Activated CD4-positive, alpha-beta T cell treated with anti-CD3 and anti-CD28 coated beads for 36 hours (primary cell): ENCODE data around the gene SORCS2. TPM values are rescaled to one million over a fixed set of nuclear protein-coding genes. Genes with fewer than 3 reads are reported as not detected.

ENCODE experiments used
- ATAC-seq: fragments of 200-7000 bp; cut with Tn5 transposase; one replicate; pipeline ENCODE4 v1.10.0; 2021; ENCODE audit warnings: mild to moderate bottlenecking, moderate library complexity
- CTCF ChIA-PET: fragments of 350-600 bp; sonication (Branson Sonifier 250); formaldehyde crosslinking; loops from one replicate; lab custom pipeline; 2021; ENCODE audit warnings: antibody characterized with exemption; lab: Charles Lee
- POLR2A ChIA-PET: fragments of 350-600 bp; sonication (Branson Sonifier 250); formaldehyde crosslinking; loops from one replicate; lab custom pipeline; 2021; ENCODE audit warnings: antibody characterized with exemption, inconsistent platforms; lab: Charles Lee
- DNase-seq: peaks from one replicate; pipeline ENCODE4 v3.0.0-alpha.2; 2020
- H3K27ac Mint-ChIP-seq: one replicate; pipeline ENCODE4 v1.8.0; 2021; ENCODE audit warnings: mixed read lengths
- H3K27me3 Mint-ChIP-seq: one replicate; pipeline ENCODE4 v1.8.0; 2021; ENCODE audit warnings: mixed read lengths
- H3K36me3 Mint-ChIP-seq: one replicate; pipeline ENCODE4 v1.8.0; 2021; ENCODE audit warnings: low read depth, mixed read lengths
- H3K4me1 Mint-ChIP-seq: one replicate; pipeline ENCODE4 v1.8.0; 2021; ENCODE audit warnings: mixed read lengths
- H3K4me3 Mint-ChIP-seq: one replicate; pipeline ENCODE4 v1.8.0; 2021; ENCODE audit warnings: mild to moderate bottlenecking, moderate library complexity, mixed read lengths
- H3K9me3 Mint-ChIP-seq: one replicate; pipeline ENCODE4 v1.8.0; 2021; ENCODE audit warnings: low read depth, mixed read lengths
- intact Hi-C, 2 experiments: fragments of 100-400 bp; cut with DNase I in 1 of 2; cut with micrococcal nuclease in 1 of 2; formaldehyde crosslinking; loops; one replicate each; pipeline versions ENCODE4 v1.14.2 to v1.15.1; 2022 to 2024; cut with DNase I, micrococcal nuclease
- total RNA-seq, 2 experiments: library from RNA; stranded (reverse); gene quantifications; one replicate each; pipeline ENCODE4 v1.2.3, GENCODE V29; 2021

The SORCS2 gene
- total RNA-seq, 2 experiments from 2014 or later: 0.04 TPM; not detected in 1

GRCh38 chr4:7582313-7583097, 390.2 kb downstream of the SORCS2 start:
- DNase-seq (no peak), ATAC-seq (no peak)
- peaks cover 2% of the 10 kb centered on the region for H3K27me3 Mint-ChIP-seq
- no peak overlapping the region for H3K27ac Mint-ChIP-seq
- no peaks in the 10 kb centered on the region for H3K36me3 Mint-ChIP-seq
- H3K4me3 Mint-ChIP-seq: no peak overlapping the region
- H3K9me3 Mint-ChIP-seq: peaks cover 20% of the 10 kb centered on the region
- no peaks in the 10 kb centered on the region for H3K4me1 Mint-ChIP-seq
- intact Hi-C loops: no loop called here
- CTCF ChIA-PET: no interaction called here
- POLR2A ChIA-PET: no interaction called here

- H3K27ac Mint-ChIP-seq: no peak overlapping the region
- intact Hi-C loops: no loop called here
- peaks cover 5% of the 10 kb centered on the region for H3K27me3 Mint-ChIP-seq
- H3K36me3 Mint-ChIP-seq: no peaks in the 10 kb centered on the region
- ATAC-seq: no peak
- peaks cover 10% of the 10 kb centered on the region for H3K9me3 Mint-ChIP-seq
- ChIA-PET POLR2A (no interaction called here), CTCF (no interaction called here)
- DNase-seq: no peak
- no peak overlapping the region for H3K4me3 Mint-ChIP-seq
- H3K4me1 Mint-ChIP-seq: no peaks in the 10 kb centered on the region
These were observed 391.8 kb downstream of the SORCS2 start for GRCh38 chr4:7584098-7584497.

DNA sequence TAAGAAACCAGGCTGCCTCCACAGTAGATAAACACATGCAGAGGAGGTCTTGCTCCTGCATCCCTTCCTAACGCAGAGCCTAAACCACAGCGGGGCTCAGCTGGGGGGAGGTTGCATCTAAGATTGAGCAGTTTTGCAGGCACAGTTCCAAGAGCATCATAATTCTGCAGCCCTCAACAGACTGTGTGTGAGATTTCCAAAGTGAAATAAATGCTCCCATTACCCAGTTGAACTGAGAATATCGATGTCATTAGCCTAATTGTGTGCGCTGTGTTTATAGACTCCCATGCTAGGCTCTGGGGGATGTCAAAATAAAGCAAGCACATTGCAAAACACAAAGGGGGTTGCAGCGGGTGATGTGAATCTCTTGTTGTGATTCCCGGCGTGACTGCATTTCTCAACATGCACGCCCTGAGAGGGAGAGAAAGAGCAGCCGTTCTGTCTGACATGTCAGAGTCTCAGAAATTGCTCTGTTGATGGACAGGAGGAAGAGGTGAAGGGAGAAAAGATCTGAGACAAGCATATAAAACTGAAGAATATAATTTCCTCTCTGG, 392.3 kb downstream of the SORCS2 start:
- no peak overlapping the region for H3K27ac Mint-ChIP-seq
- DNase-seq (no peak), ATAC-seq (no peak)
- peaks cover 6% of the 10 kb centered on the region for H3K9me3 Mint-ChIP-seq
- H3K27me3 Mint-ChIP-seq: peaks cover 7% of the 10 kb centered on the region
- ChIA-PET CTCF (no interaction called here), POLR2A (no interaction called here)
- intact Hi-C loops: no loop called here
- H3K4me1 Mint-ChIP-seq: no peaks in the 10 kb centered on the region
- no peaks in the 10 kb centered on the region for H3K36me3 Mint-ChIP-seq
- H3K4me3 Mint-ChIP-seq: no peak overlapping the region

GRCh38 chr4:7585768-7586167, 393.4 kb downstream of the SORCS2 start:
- peaks cover 9% of the 10 kb centered on the region for H3K27me3 Mint-ChIP-seq
- CTCF ChIA-PET: no interaction called here
- intact Hi-C loops: no loop called here
- ATAC-seq (no peak), DNase-seq (no peak)
- no peaks in the 10 kb centered on the region for H3K36me3 Mint-ChIP-seq
- POLR2A ChIA-PET: no interaction called here
- no peaks in the 10 kb centered on the region for H3K4me1 Mint-ChIP-seq
- H3K4me3 Mint-ChIP-seq: no peak overlapping the region
- H3K9me3 Mint-ChIP-seq: peaks cover 2% of the 10 kb centered on the region
- no peak overlapping the region for H3K27ac Mint-ChIP-seq

DNA sequence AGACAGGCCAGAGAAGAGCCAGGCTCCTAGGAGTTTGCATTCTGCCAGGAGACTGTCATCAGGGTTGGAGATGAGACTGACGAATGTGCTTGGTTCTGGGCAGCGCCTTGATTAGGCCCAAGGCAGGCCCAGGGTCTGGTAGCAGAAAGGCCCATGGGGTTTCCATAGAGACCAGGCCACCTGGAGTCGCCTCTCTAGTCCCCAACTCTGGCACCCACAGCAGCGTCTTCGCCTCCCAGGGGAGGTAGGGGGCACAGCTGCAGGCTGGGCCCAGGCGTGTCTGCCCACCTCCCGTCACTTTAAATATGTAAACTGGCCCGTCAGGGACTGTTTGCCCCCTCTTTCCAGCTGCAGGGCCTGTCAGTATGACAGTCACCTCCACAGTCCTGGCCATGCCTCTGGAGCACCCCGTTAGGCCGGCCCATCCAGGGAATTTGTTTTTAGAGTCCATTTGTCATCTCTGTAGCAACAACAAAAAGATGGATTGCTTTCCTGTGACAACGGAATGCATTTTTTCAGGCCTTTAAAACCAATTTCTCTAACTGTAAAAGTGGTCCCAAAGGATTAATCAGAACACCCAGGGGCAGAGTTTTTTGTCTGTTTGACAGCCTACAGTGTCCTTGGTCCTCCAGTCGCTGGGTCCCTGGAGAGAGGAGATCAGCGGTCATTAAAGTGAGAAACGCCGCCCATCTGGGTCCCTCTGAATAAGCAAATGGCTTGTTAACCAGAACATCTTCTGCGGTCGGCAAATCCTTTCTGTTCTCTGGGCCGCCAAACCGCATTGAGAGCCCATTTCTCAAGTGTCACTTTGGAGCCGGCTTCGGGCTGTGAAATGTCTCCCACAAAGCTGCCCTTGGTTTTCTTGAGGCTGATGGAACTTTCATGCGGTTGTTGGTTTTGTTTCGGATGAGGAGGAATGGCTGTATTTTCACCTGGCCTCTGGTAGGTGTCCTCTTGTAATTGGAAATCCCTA, 395.4 kb downstream of the SORCS2 start:
- no peak for DNase-seq
- H3K4me3 Mint-ChIP-seq: no peak overlapping the region
- intact Hi-C loops: no loop called here
- H3K27me3 Mint-ChIP-seq: peaks cover 8% of the 10 kb centered on the region
- POLR2A ChIA-PET: no interaction called here
- H3K9me3 Mint-ChIP-seq: peaks cover under 1% of the 10 kb centered on the region
- H3K36me3 Mint-ChIP-seq: no peaks in the 10 kb centered on the region
- CTCF ChIA-PET: interaction anchor here (0.6 kb wide), 1 partner anchor 250 kb away, joined by 3 read pairs; no protein-coding TSS in a partner anchor
- no peak for ATAC-seq
- no peak overlapping the region for H3K27ac Mint-ChIP-seq
- H3K4me1 Mint-ChIP-seq: no peaks in the 10 kb centered on the region

DNA sequence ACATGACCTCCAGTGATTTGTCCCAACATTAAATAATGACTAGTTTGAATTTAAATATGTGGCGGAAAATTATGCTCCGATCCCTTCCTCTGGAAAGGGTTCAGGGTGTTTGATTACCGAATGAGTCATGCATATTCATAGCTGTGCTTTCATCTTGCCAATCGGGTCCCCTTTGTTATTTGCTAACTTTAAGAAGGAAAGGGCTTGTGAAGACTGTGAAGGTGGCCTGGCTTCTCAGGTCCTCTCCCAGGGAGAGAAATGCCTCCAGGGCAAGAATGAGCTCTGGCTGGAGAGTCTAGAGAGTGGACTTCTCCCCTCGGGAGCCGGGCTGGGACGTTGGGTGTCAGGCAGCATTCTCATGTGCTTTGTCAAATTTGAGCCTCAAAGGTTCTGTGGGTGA, 397.9 kb downstream of the SORCS2 start:
- Mint-ChIP-seq H3K27ac (no peak overlapping the region), H3K4me3 (no peak overlapping the region), H3K4me1 (no peaks in the 10 kb centered on the region), H3K9me3 (no peaks in the 10 kb centered on the region), H3K36me3 (no peaks in the 10 kb centered on the region), H3K27me3 (peaks cover 7% of the 10 kb centered on the region)
- intact Hi-C loops: no loop called here
- POLR2A ChIA-PET: no interaction called here
- CTCF ChIA-PET: no interaction called here
- ATAC-seq: no peak
- DNase-seq: no peak

GRCh38 chr4:7590899-7591298, 398.6 kb downstream of the SORCS2 start:
- no peak for ATAC-seq

DNA sequence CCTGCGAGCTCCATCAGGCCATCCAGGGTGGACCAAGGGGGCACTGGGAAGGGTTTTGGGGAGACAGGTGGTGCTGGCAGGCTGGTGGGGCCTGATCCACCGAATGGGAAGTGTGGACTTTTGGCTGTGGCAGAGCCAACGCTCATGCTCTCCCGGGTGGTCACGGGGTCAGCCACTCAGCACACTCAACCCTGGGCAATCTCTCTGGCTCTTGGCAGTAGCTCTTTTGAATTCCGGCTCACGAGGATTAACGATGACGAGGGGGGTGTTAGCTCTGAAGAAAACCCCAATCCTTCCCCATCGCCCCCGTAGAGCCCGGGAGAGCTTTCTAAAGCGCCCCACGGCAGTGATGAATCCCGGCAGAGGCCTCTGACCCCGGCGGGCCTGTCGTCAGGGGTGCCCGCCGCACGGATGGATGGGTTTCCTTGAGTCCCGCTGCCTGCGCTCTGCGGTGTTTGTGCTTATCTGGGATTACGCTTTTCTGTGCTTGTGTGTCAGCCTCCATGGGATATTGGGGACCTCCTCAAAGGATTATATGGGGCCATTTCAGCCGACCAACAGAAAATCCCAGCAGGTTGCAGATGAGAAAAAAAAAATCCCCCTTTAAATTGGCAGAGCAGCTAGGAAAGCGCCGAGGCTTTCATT, 399.2 kb downstream of the SORCS2 start:
- intact Hi-C loops: no loop called here
- CTCF ChIA-PET: no interaction called here
- H3K4me1 Mint-ChIP-seq: no peaks in the 10 kb centered on the region
- no peak for DNase-seq
- no peaks in the 10 kb centered on the region for H3K9me3 Mint-ChIP-seq
- H3K27me3 Mint-ChIP-seq: peaks cover 8% of the 10 kb centered on the region
- no peak overlapping the region for H3K27ac Mint-ChIP-seq
- no peaks in the 10 kb centered on the region for H3K36me3 Mint-ChIP-seq
- no peak overlapping the region for H3K4me3 Mint-ChIP-seq
- no peak for ATAC-seq
- POLR2A ChIA-PET: no interaction called here

More at GRCh38 chr4:7590899-7591298, 398.6 kb downstream of the SORCS2 start:
- H3K4me3 Mint-ChIP-seq: no peak overlapping the region
- H3K27ac Mint-ChIP-seq: no peak overlapping the region
- intact Hi-C loops: no loop called here
- H3K27me3 Mint-ChIP-seq: peaks cover 8% of the 10 kb centered on the region
- H3K4me1 Mint-ChIP-seq: no peaks in the 10 kb centered on the region
- H3K36me3 Mint-ChIP-seq: no peaks in the 10 kb centered on the region
- POLR2A ChIA-PET: no interaction called here
- no peaks in the 10 kb centered on the region for H3K9me3 Mint-ChIP-seq
- DNase-seq: no peak
- CTCF ChIA-PET: no interaction called here

GRCh38 chr4:7593646-7594412, 401.5 kb downstream of the SORCS2 start:
- POLR2A ChIA-PET: no interaction called here
- intact Hi-C loops: no loop called here

GRCh38 chr4:7595934-7596461, 403.7 kb downstream of the SORCS2 start:
- no peaks in the 10 kb centered on the region for H3K9me3 Mint-ChIP-seq
- H3K4me1 Mint-ChIP-seq: no peaks in the 10 kb centered on the region
- ChIA-PET CTCF (no interaction called here), POLR2A (no interaction called here)
- H3K4me3 Mint-ChIP-seq: no peak overlapping the region
- ATAC-seq (no peak), DNase-seq (no peak)
- H3K36me3 Mint-ChIP-seq: no peaks in the 10 kb centered on the region
- H3K27me3 Mint-ChIP-seq: peaks cover 2% of the 10 kb centered on the region
- no peak overlapping the region for H3K27ac Mint-ChIP-seq
- intact Hi-C loops: no loop called here

More at GRCh38 chr4:7593646-7594412, 401.5 kb downstream of the SORCS2 start:
- Mint-ChIP-seq H3K4me1 (no peaks in the 10 kb centered on the region), H3K27me3 (peaks cover 6% of the 10 kb centered on the region), H3K9me3 (no peaks in the 10 kb centered on the region), H3K36me3 (no peaks in the 10 kb centered on the region), H3K4me3 (no peak overlapping the region), H3K27ac (no peak overlapping the region)
- DNase-seq (no peak), ATAC-seq (no peak)
- CTCF ChIA-PET: no interaction called here
